GM10248 (cell line): ENCODE measurements around the gene OPRL1.

Experiments used
- CTCF ChIA-PET: fragments of 300-600 bp; sonication (Branson Sonifier 250); formaldehyde crosslinking; extraction: SDS; loops from one replicate; lab custom pipeline; 2021; ENCODE audit warnings: antibody characterized with exemption; lab: Yijun Ruan, JAX
- POLR2A ChIA-PET: fragments of 350-650 bp; sonication (Branson Sonifier 250); formaldehyde crosslinking; extraction: SDS; loops from one replicate; lab custom pipeline; 2020; ENCODE audit warnings: antibody characterized with exemption; lab: Yijun Ruan, JAX
- DNase-seq: peaks from one replicate; pipeline ENCODE4 v3.0.0; 2012; ENCODE audit errors: extremely low spot score
- TF ChIP-seq, protein P1 (sequence below): IDR thresholded peaks from 2 replicates; pipeline ENCODE4 v1.5.1; 2012; ENCODE audit warnings: mild to moderate bottlenecking, low read depth; ENCODE audit errors: extremely low read depth, missing control alignments, control extremely low read depth

Gene OPRL1

GRCh38 chr20:64074184-64074789, 5.6 kb upstream of the OPRL1 start:
- ChIA-PET CTCF (interaction anchor here (1.5 kb wide), 1 partner anchor 17 kb away, joined by 3 read pairs; no protein-coding TSS in a partner anchor), POLR2A (no interaction called here)
- TF ChIP-seq, protein P1, sequence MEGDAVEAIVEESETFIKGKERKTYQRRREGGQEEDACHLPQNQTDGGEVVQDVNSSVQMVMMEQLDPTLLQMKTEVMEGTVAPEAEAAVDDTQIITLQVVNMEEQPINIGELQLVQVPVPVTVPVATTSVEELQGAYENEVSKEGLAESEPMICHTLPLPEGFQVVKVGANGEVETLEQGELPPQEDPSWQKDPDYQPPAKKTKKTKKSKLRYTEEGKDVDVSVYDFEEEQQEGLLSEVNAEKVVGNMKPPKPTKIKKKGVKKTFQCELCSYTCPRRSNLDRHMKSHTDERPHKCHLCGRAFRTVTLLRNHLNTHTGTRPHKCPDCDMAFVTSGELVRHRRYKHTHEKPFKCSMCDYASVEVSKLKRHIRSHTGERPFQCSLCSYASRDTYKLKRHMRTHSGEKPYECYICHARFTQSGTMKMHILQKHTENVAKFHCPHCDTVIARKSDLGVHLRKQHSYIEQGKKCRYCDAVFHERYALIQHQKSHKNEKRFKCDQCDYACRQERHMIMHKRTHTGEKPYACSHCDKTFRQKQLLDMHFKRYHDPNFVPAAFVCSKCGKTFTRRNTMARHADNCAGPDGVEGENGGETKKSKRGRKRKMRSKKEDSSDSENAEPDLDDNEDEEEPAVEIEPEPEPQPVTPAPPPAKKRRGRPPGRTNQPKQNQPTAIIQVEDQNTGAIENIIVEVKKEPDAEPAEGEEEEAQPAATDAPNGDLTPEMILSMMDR = no peak
- no peak for DNase-seq

DNA sequence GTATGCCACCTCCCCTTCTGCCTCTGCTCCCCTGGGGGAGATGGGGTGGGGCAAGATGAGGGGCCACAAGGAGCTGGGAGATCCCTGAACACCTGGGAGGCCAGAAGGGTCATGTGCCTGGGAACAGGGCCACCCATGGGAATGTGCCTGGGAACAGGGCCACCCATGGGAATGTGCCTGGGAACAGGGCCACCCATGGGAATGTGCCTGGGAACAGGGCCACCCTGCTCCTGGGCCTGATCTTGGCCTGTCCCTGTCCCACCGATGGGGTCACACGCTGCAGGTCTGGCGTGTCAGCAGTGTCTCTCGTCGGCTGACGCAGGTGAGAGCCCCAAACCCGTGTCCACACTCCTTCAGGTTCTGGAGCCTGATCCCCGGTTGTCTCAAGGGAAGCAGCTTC, 4.9 kb upstream of the OPRL1 start:
- no peak for DNase-seq
- TF ChIP-seq, protein P1 = no peak
- POLR2A ChIA-PET = no interaction called here
- CTCF ChIA-PET = interaction anchor here (1.6 to 2.6 kb wide), 2 partner anchors 18 to 45 kb away, joined by 5 to 12 read pairs; no protein-coding TSS in a partner anchor

GRCh38 chr20:64075556-64075955, 4.3 kb upstream of the OPRL1 start:
- POLR2A ChIA-PET = no interaction called here
- CTCF ChIA-PET = interaction anchor here (1.6 to 2.6 kb wide), 2 partner anchors 18 to 45 kb away, joined by 5 to 12 read pairs; no protein-coding TSS in a partner anchor
- TF ChIP-seq, protein P1 = no peak
- no peak for DNase-seq

GRCh38 chr20:64076061-64076997, 3.6 kb upstream of the OPRL1 start:
- DNase-seq = no peak
- POLR2A ChIA-PET = no interaction called here
- TF ChIP-seq, protein P1 = no peak
- CTCF ChIA-PET = interaction anchor here (0.8 to 2.6 kb wide), 4 partner anchors 12 to 44 kb away, joined by 3 to 12 read pairs (median 4); no protein-coding TSS in a partner anchor

DNA sequence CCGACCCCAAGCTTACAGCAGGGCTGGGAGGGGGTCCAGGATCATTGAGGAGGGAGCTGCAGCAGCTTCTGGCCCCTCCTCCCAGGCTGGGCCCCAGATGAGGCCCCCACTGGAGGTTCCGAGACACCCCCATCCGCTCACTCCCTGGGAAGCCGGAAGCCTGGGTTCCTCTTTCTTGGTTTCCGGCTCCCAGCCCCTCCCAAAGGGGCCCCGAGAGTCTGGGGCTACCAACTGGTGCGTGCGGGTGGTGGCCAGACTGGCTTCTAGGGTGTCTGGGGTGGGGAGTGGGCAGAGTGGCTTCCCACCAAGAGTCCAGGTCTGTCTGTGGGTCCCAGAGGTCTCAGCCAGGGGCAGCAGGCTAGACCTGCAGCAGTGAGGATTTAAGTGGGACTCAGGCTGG, 2.8 kb upstream of the OPRL1 start:
- CTCF ChIA-PET = interaction anchor here (1.2 to 2.8 kb wide), 3 partner anchors 7 to 43 kb away, joined by 3 to 17 read pairs (median 12); no protein-coding TSS in a partner anchor
- POLR2A ChIA-PET = no interaction called here
- peak; percentile 63 for DNase-seq
- TF ChIP-seq, protein P1 = no peak

DNA sequence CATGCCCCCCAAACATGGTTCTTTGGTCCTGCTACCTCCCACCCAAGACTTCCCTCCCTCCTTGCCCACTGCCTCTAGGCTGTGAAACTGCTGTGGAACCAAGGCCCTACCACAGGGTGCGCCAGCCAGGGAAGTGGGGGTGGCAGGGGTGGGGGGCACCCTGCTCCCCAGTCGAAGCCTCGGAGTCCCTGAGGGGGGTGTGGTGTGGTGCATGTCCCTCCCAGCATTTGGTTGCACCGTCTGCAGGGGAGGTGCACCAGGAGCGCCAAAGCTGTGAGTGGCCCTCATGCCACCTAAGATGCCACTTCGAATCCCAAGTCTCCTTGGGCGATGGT, 2.4 kb upstream of the OPRL1 start:
- ChIA-PET POLR2A (no interaction called here), CTCF (interaction anchor here (1.0 to 2.8 kb wide), 4 partner anchors 8 to 43 kb away, joined by 3 to 17 read pairs (median 8); no protein-coding TSS in a partner anchor)
- DNase-seq = no peak
- TF ChIP-seq, protein P1 = no peak
